Esophagus muscularis mucosa (tissue), 4 donors: ENCODE measurements around the gene FLII.

Experiments
- EP300 ChIP-seq: sonication (generic); formaldehyde crosslinking; IDR thresholded peaks from one replicate; pipeline ENCODE4 v1.6.1; 2017; ENCODE audit warnings: antibody characterized with exemption
- POLR2AphosphoS5 ChIP-seq, 2 donors: sonication (generic); formaldehyde crosslinking; IDR thresholded peaks; one replicate each; pipeline ENCODE4 v1.6.1; 2017; ENCODE audit warnings: antibody characterized with exemption in 2 of 2
- TF ChIP-seq, protein P1 (sequence below), 3 experiments: fragments of 200-600 bp in 2 of 3; fragments of 450-650 bp in 1 of 3; sonication (generic) in 2 of 3; IDR thresholded peaks; one replicate each; pipeline ENCODE4 v1.5.1; 2017 to 2019; ENCODE audit warnings: antibody characterized with exemption in 3 of 3, mild to moderate bottlenecking in 2 of 3, moderate library complexity in 1 of 3

DNA sequence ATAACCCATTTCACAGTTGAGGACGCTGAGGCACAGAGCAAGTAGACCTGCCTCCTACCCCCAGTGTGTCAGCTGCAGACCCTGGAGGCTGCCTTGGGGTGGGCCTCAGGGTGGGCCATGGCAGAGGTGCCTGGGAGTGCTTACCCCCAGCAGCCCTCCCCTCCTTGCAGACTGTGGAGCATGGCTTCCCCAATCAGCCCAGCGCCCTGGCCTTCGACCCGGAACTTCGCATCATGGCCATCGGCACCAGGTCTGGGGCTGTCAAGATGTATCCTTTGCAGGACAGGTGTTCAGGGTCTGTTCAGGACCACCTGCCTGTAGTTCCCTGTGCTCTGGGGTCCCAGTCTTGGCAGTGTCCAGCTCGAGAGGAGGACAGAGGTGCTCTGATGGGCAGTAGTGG is 28.8 kb downstream of the FLII start:
- TF ChIP-seq, protein P1, sequence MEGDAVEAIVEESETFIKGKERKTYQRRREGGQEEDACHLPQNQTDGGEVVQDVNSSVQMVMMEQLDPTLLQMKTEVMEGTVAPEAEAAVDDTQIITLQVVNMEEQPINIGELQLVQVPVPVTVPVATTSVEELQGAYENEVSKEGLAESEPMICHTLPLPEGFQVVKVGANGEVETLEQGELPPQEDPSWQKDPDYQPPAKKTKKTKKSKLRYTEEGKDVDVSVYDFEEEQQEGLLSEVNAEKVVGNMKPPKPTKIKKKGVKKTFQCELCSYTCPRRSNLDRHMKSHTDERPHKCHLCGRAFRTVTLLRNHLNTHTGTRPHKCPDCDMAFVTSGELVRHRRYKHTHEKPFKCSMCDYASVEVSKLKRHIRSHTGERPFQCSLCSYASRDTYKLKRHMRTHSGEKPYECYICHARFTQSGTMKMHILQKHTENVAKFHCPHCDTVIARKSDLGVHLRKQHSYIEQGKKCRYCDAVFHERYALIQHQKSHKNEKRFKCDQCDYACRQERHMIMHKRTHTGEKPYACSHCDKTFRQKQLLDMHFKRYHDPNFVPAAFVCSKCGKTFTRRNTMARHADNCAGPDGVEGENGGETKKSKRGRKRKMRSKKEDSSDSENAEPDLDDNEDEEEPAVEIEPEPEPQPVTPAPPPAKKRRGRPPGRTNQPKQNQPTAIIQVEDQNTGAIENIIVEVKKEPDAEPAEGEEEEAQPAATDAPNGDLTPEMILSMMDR (IDR thresholded peaks at IDR 0.05), result no peak
- no peak for TF ChIP-seq EP300
- no peak for TF ChIP-seq POLR2AphosphoS5 (IDR thresholded peaks at IDR 0.05)
